ENCODE measurements around the gene OLIG1.

Gene OLIG1

GRCh38 chr21:33041981-33042380, 28.0 kb upstream of the OLIG1 start:
- Histone ChIP-seq H3K27ac (ENCODE audit: low read depth, low read length) (no peak overlapping the region), H3K4me3 (ENCODE audit: low read depth in 1 of 5, low read length in 5 of 5) (no peak overlapping the region), H3K9ac (ENCODE audit: low read length in 5 of 5) (no peak overlapping the region), H3K36me3 (ENCODE audit: control insufficient read depth in 5 of 5, insufficient read depth in 5 of 5, low read length in 5 of 5) (no peaks in the 10 kb centered on the region), H3K9me3 (ENCODE audit: control insufficient read depth in 5 of 5, low read length in 5 of 5) (no peaks in the 10 kb centered on the region), H3K4me1 (ENCODE audit: control insufficient read depth in 5 of 5, insufficient read depth in 5 of 5, low read length in 5 of 5) (no peaks in the 10 kb centered on the region), H3K27me3 (ENCODE audit: control insufficient read depth in 5 of 5, insufficient read depth in 4 of 5, low read length in 5 of 5) (peaks cover 11 to 14% (median 14%) of the 10 kb centered on the region in 5 donors)

DNA sequence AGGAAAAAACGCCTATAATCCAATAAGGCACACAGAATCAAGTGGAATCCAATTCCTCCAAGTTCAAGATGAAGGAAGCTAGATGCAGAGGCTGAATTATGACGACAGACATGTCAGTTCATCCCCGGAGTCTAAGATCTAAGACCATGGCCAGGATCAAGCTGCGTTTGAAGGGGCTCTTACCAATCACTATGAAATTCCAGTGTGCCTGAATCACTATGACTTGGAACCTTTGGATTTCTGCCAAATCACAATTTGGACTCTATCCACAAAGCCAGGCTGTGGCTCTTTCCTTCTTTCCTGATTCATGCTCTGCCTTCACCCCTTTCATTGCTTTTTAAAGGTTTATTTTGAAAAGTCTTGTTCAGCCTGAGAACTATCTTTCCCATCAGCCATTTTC, 27.1 kb upstream of the OLIG1 start:
- H3K27me3 ChIP-seq (ENCODE audit: control insufficient read depth in 5 of 5, insufficient read depth in 4 of 5, low read length in 5 of 5), result peaks cover 11 to 21% (median 14%) of the 10 kb centered on the region in 5 donors
- no peaks in the 10 kb centered on the region for H3K9me3 ChIP-seq (ENCODE audit: control insufficient read depth in 5 of 5, low read length in 5 of 5)
- H3K36me3 ChIP-seq (ENCODE audit: control insufficient read depth in 5 of 5, insufficient read depth in 5 of 5, low read length in 5 of 5), result no peaks in the 10 kb centered on the region
- H3K27ac ChIP-seq (ENCODE audit: low read depth, low read length), result no peak overlapping the region
- no peak overlapping the region for H3K4me3 ChIP-seq (ENCODE audit: low read depth in 1 of 5, low read length in 5 of 5)
- H3K4me1 ChIP-seq (ENCODE audit: control insufficient read depth in 5 of 5, insufficient read depth in 5 of 5, low read length in 5 of 5), result no peaks in the 10 kb centered on the region
- no peak overlapping the region for H3K9ac ChIP-seq (ENCODE audit: low read length in 5 of 5)

GRCh38 chr21:33046455-33046854, 23.5 kb upstream of the OLIG1 start:
- Histone ChIP-seq H3K27me3 (ENCODE audit: control insufficient read depth in 5 of 5, insufficient read depth in 4 of 5, low read length in 5 of 5) (peaks cover 3 to 21% (median 11%) of the 10 kb centered on the region in 5 donors), H3K36me3 (ENCODE audit: control insufficient read depth in 5 of 5, insufficient read depth in 5 of 5, low read length in 5 of 5) (no peaks in the 10 kb centered on the region), H3K27ac (ENCODE audit: low read depth, low read length) (no peak overlapping the region), H3K4me3 (ENCODE audit: low read depth in 1 of 5, low read length in 5 of 5) (no peak overlapping the region), H3K9me3 (ENCODE audit: control insufficient read depth in 5 of 5, low read length in 5 of 5) (no peaks in the 10 kb centered on the region), H3K4me1 (ENCODE audit: control insufficient read depth in 5 of 5, insufficient read depth in 5 of 5, low read length in 5 of 5) (no peaks in the 10 kb centered on the region), H3K9ac (ENCODE audit: low read length in 5 of 5) (no peak overlapping the region)

DNA sequence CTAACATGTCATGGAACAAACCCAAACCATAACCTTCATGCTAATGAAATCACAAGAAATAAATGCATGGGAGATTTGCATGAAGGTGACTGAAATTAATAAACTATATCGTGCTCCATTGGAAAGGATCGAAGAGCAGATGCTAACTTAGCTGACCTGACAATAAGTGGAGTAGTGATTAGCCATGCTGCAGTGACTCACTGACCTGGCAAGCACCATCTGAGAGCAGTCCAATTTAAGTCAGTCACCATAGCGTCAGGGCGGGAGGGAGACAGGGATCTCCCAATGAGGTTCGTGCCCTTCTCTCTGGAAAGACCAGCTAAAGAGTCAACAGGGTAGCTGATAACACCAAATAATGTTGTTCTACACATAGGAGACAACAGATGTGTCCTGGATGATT, 22.7 kb upstream of the OLIG1 start:
- Histone ChIP-seq H3K36me3 (ENCODE audit: control insufficient read depth in 5 of 5, insufficient read depth in 5 of 5, low read length in 5 of 5) (no peaks in the 10 kb centered on the region), H3K9me3 (ENCODE audit: control insufficient read depth in 5 of 5, low read length in 5 of 5) (no peaks in the 10 kb centered on the region), H3K4me1 (ENCODE audit: control insufficient read depth in 5 of 5, insufficient read depth in 5 of 5, low read length in 5 of 5) (no peaks in the 10 kb centered on the region), H3K9ac (ENCODE audit: low read length in 5 of 5) (no peak overlapping the region), H3K4me3 (ENCODE audit: low read depth in 1 of 5, low read length in 5 of 5) (no peak overlapping the region), H3K27me3 (ENCODE audit: control insufficient read depth in 5 of 5, insufficient read depth in 4 of 5, low read length in 5 of 5) (peaks cover 2 to 15% (median 10%) of the 10 kb centered on the region in 5 donors), H3K27ac (ENCODE audit: low read depth, low read length) (no peak overlapping the region)

- H3K27me3 ChIP-seq (ENCODE audit: control insufficient read depth in 5 of 5, insufficient read depth in 4 of 5, low read length in 5 of 5), result peaks cover 6 to 11% (median 9%) of the 10 kb centered on the region in 5 donors
- no peak overlapping the region for H3K27ac ChIP-seq (ENCODE audit: low read depth, low read length)
- H3K4me3 ChIP-seq (ENCODE audit: low read depth in 1 of 5, low read length in 5 of 5), result no peak overlapping the region
- H3K9ac ChIP-seq (ENCODE audit: low read length in 5 of 5), result no peak overlapping the region
- H3K9me3 ChIP-seq (ENCODE audit: control insufficient read depth in 5 of 5, low read length in 5 of 5), result no peaks in the 10 kb centered on the region
- no peaks in the 10 kb centered on the region for H3K4me1 ChIP-seq (ENCODE audit: control insufficient read depth in 5 of 5, insufficient read depth in 5 of 5, low read length in 5 of 5)
- no peaks in the 10 kb centered on the region for H3K36me3 ChIP-seq (ENCODE audit: control insufficient read depth in 5 of 5, insufficient read depth in 5 of 5, low read length in 5 of 5)
These were observed 18.0 kb upstream of the OLIG1 start for GRCh38 chr21:33051925-33052324.

DNA sequence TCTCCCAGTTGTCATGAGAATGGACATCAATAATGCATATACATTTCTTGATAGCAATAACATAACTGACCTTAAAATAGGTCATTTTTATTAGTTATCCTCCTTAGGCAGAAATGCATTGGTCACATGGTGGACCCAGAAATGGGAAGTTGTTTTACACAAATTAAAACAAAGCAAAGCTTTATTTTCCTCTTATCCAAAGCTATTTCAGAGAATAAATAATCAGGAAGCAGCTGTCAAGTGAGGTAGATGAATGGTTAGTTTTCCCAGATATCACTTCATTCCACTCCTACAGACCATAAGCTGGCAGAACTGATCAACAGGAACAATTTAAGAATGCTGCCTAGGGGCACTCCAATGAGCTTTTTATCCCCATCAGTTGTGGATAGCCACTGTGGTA, 16.0 kb upstream of the OLIG1 start:
- Histone ChIP-seq H3K9me3 (ENCODE audit: control insufficient read depth in 5 of 5, low read length in 5 of 5) (no peaks in the 10 kb centered on the region), H3K36me3 (ENCODE audit: control insufficient read depth in 5 of 5, insufficient read depth in 5 of 5, low read length in 5 of 5) (no peaks in the 10 kb centered on the region), H3K4me1 (ENCODE audit: control insufficient read depth in 5 of 5, insufficient read depth in 5 of 5, low read length in 5 of 5) (peaks cover 0 to 8% (median 7%) of the 10 kb centered on the region in 5 donors), H3K27ac (ENCODE audit: low read depth, low read length) (no peak overlapping the region), H3K4me3 (ENCODE audit: low read depth in 1 of 5, low read length in 5 of 5) (no peak overlapping the region), H3K9ac (ENCODE audit: low read length in 5 of 5) (no peak overlapping the region), H3K27me3 (ENCODE audit: control insufficient read depth in 5 of 5, insufficient read depth in 4 of 5, low read length in 5 of 5) (peaks cover 0 to 9% (median 4%) of the 10 kb centered on the region in 5 donors)

GRCh38 chr21:33055991-33056390, 13.9 kb upstream of the OLIG1 start:
- Histone ChIP-seq H3K4me1 (ENCODE audit: control insufficient read depth in 5 of 5, insufficient read depth in 5 of 5, low read length in 5 of 5) (peaks cover 2 to 20% (median 18%) of the 10 kb centered on the region in 5 donors), H3K9ac (ENCODE audit: low read length in 5 of 5) (no peak overlapping the region), H3K27ac (ENCODE audit: low read depth, low read length) (no peak overlapping the region), H3K4me3 (ENCODE audit: low read depth in 1 of 5, low read length in 5 of 5) (no peak overlapping the region), H3K9me3 (ENCODE audit: control insufficient read depth in 5 of 5, low read length in 5 of 5) (no peaks in the 10 kb centered on the region), H3K36me3 (ENCODE audit: control insufficient read depth in 5 of 5, insufficient read depth in 5 of 5, low read length in 5 of 5) (no peaks in the 10 kb centered on the region), H3K27me3 (ENCODE audit: control insufficient read depth in 5 of 5, insufficient read depth in 4 of 5, low read length in 5 of 5) (peaks cover 0 to 16% (median 0%) of the 10 kb centered on the region in 5 donors)

- no peaks in the 10 kb centered on the region for H3K36me3 ChIP-seq (ENCODE audit: control insufficient read depth in 5 of 5, insufficient read depth in 5 of 5, low read length in 5 of 5)
- H3K27ac ChIP-seq (ENCODE audit: low read depth, low read length), result no peak overlapping the region
- H3K9me3 ChIP-seq (ENCODE audit: control insufficient read depth in 5 of 5, low read length in 5 of 5), result no peaks in the 10 kb centered on the region
- H3K4me3 ChIP-seq (ENCODE audit: low read depth in 1 of 5, low read length in 5 of 5), result no peak overlapping the region
- H3K4me1 ChIP-seq (ENCODE audit: control insufficient read depth in 5 of 5, insufficient read depth in 5 of 5, low read length in 5 of 5), result peaks cover 2 to 20% (median 18%) of the 10 kb centered on the region in 5 donors
- H3K27me3 ChIP-seq (ENCODE audit: control insufficient read depth in 5 of 5, insufficient read depth in 4 of 5, low read length in 5 of 5), result peaks cover 0 to 19% (median 6%) of the 10 kb centered on the region in 5 donors
- no peak overlapping the region for H3K9ac ChIP-seq (ENCODE audit: low read length in 5 of 5)
These were observed 12.5 kb upstream of the OLIG1 start for GRCh38 chr21:33057385-33057940.

DNA sequence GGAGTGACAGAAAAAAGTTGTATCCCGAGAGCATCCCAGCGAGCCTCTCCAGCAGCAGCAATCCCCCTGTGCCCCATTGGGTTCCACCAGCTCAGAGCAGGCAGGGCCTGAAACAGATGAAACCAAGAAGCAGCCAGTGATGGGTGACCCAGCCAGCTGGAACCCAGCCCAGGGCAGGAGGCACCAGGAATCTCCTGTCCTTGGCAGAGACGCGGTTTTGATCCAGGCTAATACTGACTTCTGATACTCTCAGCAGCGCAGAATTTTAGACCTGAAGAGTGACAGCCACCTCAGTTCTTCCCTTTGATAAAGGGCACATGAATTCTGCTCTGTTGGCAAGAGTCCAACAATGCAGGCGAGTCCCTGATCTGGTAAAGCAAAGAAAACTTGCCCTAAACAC, 11.4 kb upstream of the OLIG1 start:
- Histone ChIP-seq H3K9me3 (ENCODE audit: control insufficient read depth in 5 of 5, low read length in 5 of 5) (no peaks in the 10 kb centered on the region), H3K9ac (ENCODE audit: low read length in 5 of 5) (no peak overlapping the region), H3K36me3 (ENCODE audit: control insufficient read depth in 5 of 5, insufficient read depth in 5 of 5, low read length in 5 of 5) (no peaks in the 10 kb centered on the region), H3K4me1 (ENCODE audit: control insufficient read depth in 5 of 5, insufficient read depth in 5 of 5, low read length in 5 of 5) (peaks cover 2 to 20% (median 18%) of the 10 kb centered on the region in 5 donors), H3K27ac (ENCODE audit: low read depth, low read length) (no peak overlapping the region), H3K27me3 (ENCODE audit: control insufficient read depth in 5 of 5, insufficient read depth in 4 of 5, low read length in 5 of 5) (peaks cover 0 to 23% (median 11%) of the 10 kb centered on the region in 5 donors), H3K4me3 (ENCODE audit: low read depth in 1 of 5, low read length in 5 of 5) (no peak overlapping the region)

- Histone ChIP-seq H3K9me3 (ENCODE audit: control insufficient read depth in 5 of 5, low read length in 5 of 5) (no peaks in the 10 kb centered on the region), H3K27ac (ENCODE audit: low read depth, low read length) (no peak overlapping the region), H3K4me1 (ENCODE audit: control insufficient read depth in 5 of 5, insufficient read depth in 5 of 5, low read length in 5 of 5) (peaks cover 2 to 20% (median 18%) of the 10 kb centered on the region in 5 donors), H3K36me3 (ENCODE audit: control insufficient read depth in 5 of 5, insufficient read depth in 5 of 5, low read length in 5 of 5) (no peaks in the 10 kb centered on the region), H3K4me3 (ENCODE audit: low read depth in 1 of 5, low read length in 5 of 5) (no peak overlapping the region), H3K27me3 (ENCODE audit: control insufficient read depth in 5 of 5, insufficient read depth in 4 of 5, low read length in 5 of 5) (peaks cover 2 to 23% (median 15%) of the 10 kb centered on the region in 5 donors), H3K9ac (ENCODE audit: low read length in 5 of 5) (no peak overlapping the region)
These were observed 11.0 kb upstream of the OLIG1 start for GRCh38 chr21:33058957-33059356.

Data from subcutaneous abdominal adipose tissue (tissue), 5 donors.